GM23338 (cell line): ENCODE results near the gene RPTOR. TPM values are rescaled to one million over a fixed set of nuclear protein-coding genes. Genes with fewer than 3 reads are reported as not detected.

Source experiments
- ATAC-seq: fragments of 200-7000 bp; cut with Tn5 transposase; 3 replicates; pipeline ENCODE4 v1.9.1; 2020
- DNase-seq: peaks from one replicate; pipeline ENCODE4 v3.0.0-alpha.2; 2015; ENCODE audit warnings: low spot score
- H2AFZ ChIP-seq: fragments of 200-600 bp; sonication (generic); 2 replicates; pipeline ENCODE4 v1.8.0; 2016; ENCODE audit warnings: antibody characterized with exemption, mild to moderate bottlenecking, moderate library complexity
- H3F3A ChIP-seq: fragments of 200-600 bp; sonication (generic); replicated peaks from 2 replicates; pipeline ENCODE4 v1.8.0; 2017; ENCODE audit warnings: antibody characterized with exemption, mixed run types, low read depth
- H3K27ac ChIP-seq: fragments of 200-600 bp; sonication (generic); 2 replicates; pipeline ENCODE4 v1.6.1; 2016; ENCODE audit warnings: low read depth
- H3K27me3 ChIP-seq: fragments of 200-600 bp; sonication (generic); 2 replicates; pipeline ENCODE4 v1.8.0; 2016; ENCODE audit warnings: mild to moderate bottlenecking, mixed run types, moderate library complexity; ENCODE audit not compliant: insufficient read depth
- H3K36me3 ChIP-seq: fragments of 200-600 bp; sonication (generic); 2 replicates; pipeline ENCODE4 v1.8.0; 2016; ENCODE audit warnings: mild to moderate bottlenecking; ENCODE audit not compliant: insufficient read depth
- H3K4me1 ChIP-seq: fragments of 200-600 bp; sonication (generic); 2 replicates; pipeline ENCODE4 v1.8.0; 2016; ENCODE audit warnings: mild to moderate bottlenecking, moderate library complexity; ENCODE audit not compliant: insufficient read depth
- H3K4me2 ChIP-seq: fragments of 200-600 bp; sonication (generic); 2 replicates; pipeline ENCODE4 v1.7.1; 2017; ENCODE audit warnings: mixed run types
- H3K4me3 ChIP-seq: fragments of 200-600 bp; sonication (generic); 2 replicates; pipeline ENCODE4 v1.6.1; 2016; ENCODE audit warnings: mixed run types
- H3K79me2 ChIP-seq: fragments of 200-600 bp; sonication (generic); replicated peaks from 2 replicates; pipeline ENCODE4 v1.8.0; 2017; ENCODE audit warnings: mild to moderate bottlenecking; ENCODE audit not compliant: insufficient read depth
- H3K9me2 ChIP-seq: fragments of 200-600 bp; sonication (generic); 2 replicates; pipeline ENCODE4 v1.8.0; 2017; ENCODE audit not compliant: insufficient read depth
- H4K20me1 ChIP-seq: fragments of 200-600 bp; sonication (generic); replicated peaks from 2 replicates; pipeline ENCODE4 v1.8.0; 2017; ENCODE audit warnings: mild to moderate bottlenecking; ENCODE audit not compliant: insufficient read depth
- H3K27ac Mint-ChIP-seq: 2 replicates; pipeline ENCODE4 v1.8.0; 2020; ENCODE audit warnings: inconsistent platforms, mild to moderate bottlenecking, moderate library complexity, mixed read lengths
- H3K27me3 Mint-ChIP-seq: 3 replicates; pipeline ENCODE4 v1.8.0; 2022; ENCODE audit warnings: low read depth, mild to moderate bottlenecking, moderate library complexity, mixed read lengths, inconsistent platforms; ENCODE audit not compliant: insufficient read depth, poor library complexity
- H3K36me3 Mint-ChIP-seq: 3 replicates; pipeline ENCODE4 v1.8.0; 2021; ENCODE audit warnings: low read depth, mild to moderate bottlenecking, inconsistent platforms, moderate library complexity, mixed read lengths
- H3K4me1 Mint-ChIP-seq: 3 replicates; pipeline ENCODE4 v1.8.0; 2020; ENCODE audit warnings: mild to moderate bottlenecking, inconsistent platforms, mixed read lengths
- H3K4me3 Mint-ChIP-seq: 3 replicates; pipeline ENCODE4 v1.8.0; 2021; ENCODE audit warnings: moderate library complexity, mild to moderate bottlenecking, inconsistent platforms, mixed read lengths
- H3K9me3 Mint-ChIP-seq: 3 replicates; pipeline ENCODE4 v1.8.0; 2020; ENCODE audit warnings: moderate library complexity, mild to moderate bottlenecking, inconsistent platforms, mixed read lengths
- CREB1 ChIP-seq: fragments of 250-450 bp; sonication (Bioruptor Pico); IDR thresholded peaks from 2 replicates; pipeline ENCODE4 v1.5.0; 2020; ENCODE audit warnings: low read depth, mild to moderate bottlenecking, moderate library complexity
- EZH2 ChIP-seq: fragments of 200-600 bp; sonication (generic); IDR thresholded peaks from one replicate; pipeline ENCODE4 v1.8.0; 2017; ENCODE audit warnings: antibody characterized with exemption, mild to moderate bottlenecking, low read depth; ENCODE audit not compliant: unreplicated experiment
- EZH2phosphoT487 ChIP-seq: fragments of 200-600 bp; sonication (generic); IDR thresholded peaks from one replicate; pipeline ENCODE4 v1.8.1; 2018; ENCODE audit warnings: antibody characterized with exemption; ENCODE audit not compliant: unreplicated experiment
- JUNB ChIP-seq: IDR thresholded peaks from one replicate; pipeline ENCODE4 v1.6.1; 2016; ENCODE audit warnings: antibody characterized with exemption; ENCODE audit not compliant: unreplicated experiment
- NANOG ChIP-seq: IDR thresholded peaks from 2 replicates; pipeline ENCODE4 v1.6.1; 2016; ENCODE audit warnings: antibody characterized with exemption, borderline replicate concordance
- POLR2AphosphoS5 ChIP-seq: IDR thresholded peaks from 2 replicates; pipeline ENCODE4 v1.6.1; 2016; ENCODE audit warnings: antibody characterized with exemption, low read depth
- STAT1 ChIP-seq: IDR thresholded peaks from one replicate; pipeline ENCODE4 v1.6.1; 2016; ENCODE audit warnings: antibody characterized with exemption; ENCODE audit not compliant: unreplicated experiment
- ZNF114 ChIP-seq: fragments of 250-450 bp; sonication (Bioruptor Pico); IDR thresholded peaks from 2 replicates; pipeline ENCODE4 v1.5.0; 2020; ENCODE audit warnings: mild to moderate bottlenecking, moderate library complexity
- ZNF331 ChIP-seq: fragments of 250-450 bp; sonication (Bioruptor Pico); IDR thresholded peaks from 2 replicates; pipeline ENCODE4 v1.5.0; 2020; ENCODE audit warnings: low read depth, mild to moderate bottlenecking, moderate library complexity
- polyA plus RNA-seq: library from polyadenylated mRNA; unstranded; fragments of >200 nt; fragmentation: Nextera tagmentation; extraction: Ambion mirVana; gene quantifications from 2 replicates; pipeline ENCODE4 v1.2.1, GENCODE V29; 2016
- total RNA-seq: library from RNA; depleted of rRNA; stranded (reverse); fragments of >200 nt; shearing (Covaris generic); gene quantifications from 2 replicates; pipeline ENCODE4 v1.2.3, GENCODE V29; 2014
- TF ChIP-seq, protein P1 (sequence below): IDR thresholded peaks from 2 replicates; pipeline ENCODE4 v1.6.1; 2016; ENCODE audit warnings: antibody characterized with exemption
- TF ChIP-seq, protein P2 (sequence below), 2 experiments: fragments of 200-600 bp in 1 of 2; sonication (generic) in 1 of 2; conservative IDR thresholded peaks; 2 replicates each; pipeline versions ENCODE4 v1.5.1 to v1.6.1; 2016 to 2017; ENCODE audit warnings: antibody characterized with exemption in 2 of 2, low read depth in 2 of 2, mild to moderate bottlenecking in 2 of 2, moderate library complexity in 1 of 2
- TF ChIP-seq, protein P3 (sequence below): IDR thresholded peaks from one replicate; pipeline ENCODE4 v1.6.1; 2018; ENCODE audit warnings: antibody characterized with exemption; ENCODE audit not compliant: unreplicated experiment
- TF ChIP-seq, protein P4 (sequence below): fragments of 250-450 bp; sonication (Bioruptor Pico); IDR thresholded peaks from 2 replicates; pipeline ENCODE4 v1.5.0; 2020; ENCODE audit warnings: mild to moderate bottlenecking, moderate library complexity

RPTOR gene
- total and polyA plus RNA-seq, 2 experiments from 2014 or later, result 9.5 to 38.0 TPM

DNA sequence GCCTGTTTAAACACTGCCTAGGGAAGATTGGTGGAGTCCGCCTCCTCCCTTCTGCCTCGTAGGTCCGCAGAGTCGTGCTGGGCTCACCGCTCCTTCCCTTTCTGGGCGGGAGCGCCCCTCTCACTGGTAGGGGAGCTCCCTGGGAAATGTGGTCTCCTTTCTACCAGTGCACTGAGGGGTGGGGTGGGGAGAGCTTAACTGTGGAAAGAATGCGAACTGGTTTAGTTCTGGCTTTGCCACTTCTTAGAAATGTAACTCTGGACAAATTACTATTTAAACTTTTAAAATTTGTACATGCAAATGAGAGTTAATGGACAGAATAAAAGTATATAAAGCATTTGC lies 105.7 kb downstream of the RPTOR start:
- peak overlapping the region; percentile 25; the same call in 1 of the 2 replicates for H3K4me2 ChIP-seq
- H3K4me3 Mint-ChIP-seq, result no peak overlapping the region
- H3K27ac Mint-ChIP-seq, result no peak overlapping the region
- peaks cover 86% of the 10 kb centered on the region for H3K79me2 ChIP-seq
- no peaks in the 10 kb centered on the region for H3K36me3 Mint-ChIP-seq
- no peaks in the 10 kb centered on the region for H3K27me3 Mint-ChIP-seq
- H3K27me3 ChIP-seq, result no peaks in the 10 kb centered on the region
- H3F3A ChIP-seq, result no peaks in the 10 kb centered on the region
- no peaks in the 10 kb centered on the region for H3K9me3 Mint-ChIP-seq
- TF ChIP-seq, protein P1, sequence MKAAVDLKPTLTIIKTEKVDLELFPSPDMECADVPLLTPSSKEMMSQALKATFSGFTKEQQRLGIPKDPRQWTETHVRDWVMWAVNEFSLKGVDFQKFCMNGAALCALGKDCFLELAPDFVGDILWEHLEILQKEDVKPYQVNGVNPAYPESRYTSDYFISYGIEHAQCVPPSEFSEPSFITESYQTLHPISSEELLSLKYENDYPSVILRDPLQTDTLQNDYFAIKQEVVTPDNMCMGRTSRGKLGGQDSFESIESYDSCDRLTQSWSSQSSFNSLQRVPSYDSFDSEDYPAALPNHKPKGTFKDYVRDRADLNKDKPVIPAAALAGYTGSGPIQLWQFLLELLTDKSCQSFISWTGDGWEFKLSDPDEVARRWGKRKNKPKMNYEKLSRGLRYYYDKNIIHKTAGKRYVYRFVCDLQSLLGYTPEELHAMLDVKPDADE, result no peak
- TF ChIP-seq POLR2AphosphoS5 (no peak), STAT1 (no peak), JUNB (no peak), NANOG (no peak), EZH2phosphoT487 (no peak), CREB1 (no peak), EZH2 (no peak), ZNF331 (no peak), ZNF114 (CRISPR knock-in tag) (no peak)
- TF ChIP-seq, protein P2, sequence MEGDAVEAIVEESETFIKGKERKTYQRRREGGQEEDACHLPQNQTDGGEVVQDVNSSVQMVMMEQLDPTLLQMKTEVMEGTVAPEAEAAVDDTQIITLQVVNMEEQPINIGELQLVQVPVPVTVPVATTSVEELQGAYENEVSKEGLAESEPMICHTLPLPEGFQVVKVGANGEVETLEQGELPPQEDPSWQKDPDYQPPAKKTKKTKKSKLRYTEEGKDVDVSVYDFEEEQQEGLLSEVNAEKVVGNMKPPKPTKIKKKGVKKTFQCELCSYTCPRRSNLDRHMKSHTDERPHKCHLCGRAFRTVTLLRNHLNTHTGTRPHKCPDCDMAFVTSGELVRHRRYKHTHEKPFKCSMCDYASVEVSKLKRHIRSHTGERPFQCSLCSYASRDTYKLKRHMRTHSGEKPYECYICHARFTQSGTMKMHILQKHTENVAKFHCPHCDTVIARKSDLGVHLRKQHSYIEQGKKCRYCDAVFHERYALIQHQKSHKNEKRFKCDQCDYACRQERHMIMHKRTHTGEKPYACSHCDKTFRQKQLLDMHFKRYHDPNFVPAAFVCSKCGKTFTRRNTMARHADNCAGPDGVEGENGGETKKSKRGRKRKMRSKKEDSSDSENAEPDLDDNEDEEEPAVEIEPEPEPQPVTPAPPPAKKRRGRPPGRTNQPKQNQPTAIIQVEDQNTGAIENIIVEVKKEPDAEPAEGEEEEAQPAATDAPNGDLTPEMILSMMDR (conservative IDR thresholded peaks at IDR 0.05; ENCODE audit: low read depth in 2 of 2), result no peak
- TF ChIP-seq, protein P3, sequence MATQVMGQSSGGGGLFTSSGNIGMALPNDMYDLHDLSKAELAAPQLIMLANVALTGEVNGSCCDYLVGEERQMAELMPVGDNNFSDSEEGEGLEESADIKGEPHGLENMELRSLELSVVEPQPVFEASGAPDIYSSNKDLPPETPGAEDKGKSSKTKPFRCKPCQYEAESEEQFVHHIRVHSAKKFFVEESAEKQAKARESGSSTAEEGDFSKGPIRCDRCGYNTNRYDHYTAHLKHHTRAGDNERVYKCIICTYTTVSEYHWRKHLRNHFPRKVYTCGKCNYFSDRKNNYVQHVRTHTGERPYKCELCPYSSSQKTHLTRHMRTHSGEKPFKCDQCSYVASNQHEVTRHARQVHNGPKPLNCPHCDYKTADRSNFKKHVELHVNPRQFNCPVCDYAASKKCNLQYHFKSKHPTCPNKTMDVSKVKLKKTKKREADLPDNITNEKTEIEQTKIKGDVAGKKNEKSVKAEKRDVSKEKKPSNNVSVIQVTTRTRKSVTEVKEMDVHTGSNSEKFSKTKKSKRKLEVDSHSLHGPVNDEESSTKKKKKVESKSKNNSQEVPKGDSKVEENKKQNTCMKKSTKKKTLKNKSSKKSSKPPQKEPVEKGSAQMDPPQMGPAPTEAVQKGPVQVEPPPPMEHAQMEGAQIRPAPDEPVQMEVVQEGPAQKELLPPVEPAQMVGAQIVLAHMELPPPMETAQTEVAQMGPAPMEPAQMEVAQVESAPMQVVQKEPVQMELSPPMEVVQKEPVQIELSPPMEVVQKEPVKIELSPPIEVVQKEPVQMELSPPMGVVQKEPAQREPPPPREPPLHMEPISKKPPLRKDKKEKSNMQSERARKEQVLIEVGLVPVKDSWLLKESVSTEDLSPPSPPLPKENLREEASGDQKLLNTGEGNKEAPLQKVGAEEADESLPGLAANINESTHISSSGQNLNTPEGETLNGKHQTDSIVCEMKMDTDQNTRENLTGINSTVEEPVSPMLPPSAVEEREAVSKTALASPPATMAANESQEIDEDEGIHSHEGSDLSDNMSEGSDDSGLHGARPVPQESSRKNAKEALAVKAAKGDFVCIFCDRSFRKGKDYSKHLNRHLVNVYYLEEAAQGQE, result no peak
- TF ChIP-seq, protein P4, sequence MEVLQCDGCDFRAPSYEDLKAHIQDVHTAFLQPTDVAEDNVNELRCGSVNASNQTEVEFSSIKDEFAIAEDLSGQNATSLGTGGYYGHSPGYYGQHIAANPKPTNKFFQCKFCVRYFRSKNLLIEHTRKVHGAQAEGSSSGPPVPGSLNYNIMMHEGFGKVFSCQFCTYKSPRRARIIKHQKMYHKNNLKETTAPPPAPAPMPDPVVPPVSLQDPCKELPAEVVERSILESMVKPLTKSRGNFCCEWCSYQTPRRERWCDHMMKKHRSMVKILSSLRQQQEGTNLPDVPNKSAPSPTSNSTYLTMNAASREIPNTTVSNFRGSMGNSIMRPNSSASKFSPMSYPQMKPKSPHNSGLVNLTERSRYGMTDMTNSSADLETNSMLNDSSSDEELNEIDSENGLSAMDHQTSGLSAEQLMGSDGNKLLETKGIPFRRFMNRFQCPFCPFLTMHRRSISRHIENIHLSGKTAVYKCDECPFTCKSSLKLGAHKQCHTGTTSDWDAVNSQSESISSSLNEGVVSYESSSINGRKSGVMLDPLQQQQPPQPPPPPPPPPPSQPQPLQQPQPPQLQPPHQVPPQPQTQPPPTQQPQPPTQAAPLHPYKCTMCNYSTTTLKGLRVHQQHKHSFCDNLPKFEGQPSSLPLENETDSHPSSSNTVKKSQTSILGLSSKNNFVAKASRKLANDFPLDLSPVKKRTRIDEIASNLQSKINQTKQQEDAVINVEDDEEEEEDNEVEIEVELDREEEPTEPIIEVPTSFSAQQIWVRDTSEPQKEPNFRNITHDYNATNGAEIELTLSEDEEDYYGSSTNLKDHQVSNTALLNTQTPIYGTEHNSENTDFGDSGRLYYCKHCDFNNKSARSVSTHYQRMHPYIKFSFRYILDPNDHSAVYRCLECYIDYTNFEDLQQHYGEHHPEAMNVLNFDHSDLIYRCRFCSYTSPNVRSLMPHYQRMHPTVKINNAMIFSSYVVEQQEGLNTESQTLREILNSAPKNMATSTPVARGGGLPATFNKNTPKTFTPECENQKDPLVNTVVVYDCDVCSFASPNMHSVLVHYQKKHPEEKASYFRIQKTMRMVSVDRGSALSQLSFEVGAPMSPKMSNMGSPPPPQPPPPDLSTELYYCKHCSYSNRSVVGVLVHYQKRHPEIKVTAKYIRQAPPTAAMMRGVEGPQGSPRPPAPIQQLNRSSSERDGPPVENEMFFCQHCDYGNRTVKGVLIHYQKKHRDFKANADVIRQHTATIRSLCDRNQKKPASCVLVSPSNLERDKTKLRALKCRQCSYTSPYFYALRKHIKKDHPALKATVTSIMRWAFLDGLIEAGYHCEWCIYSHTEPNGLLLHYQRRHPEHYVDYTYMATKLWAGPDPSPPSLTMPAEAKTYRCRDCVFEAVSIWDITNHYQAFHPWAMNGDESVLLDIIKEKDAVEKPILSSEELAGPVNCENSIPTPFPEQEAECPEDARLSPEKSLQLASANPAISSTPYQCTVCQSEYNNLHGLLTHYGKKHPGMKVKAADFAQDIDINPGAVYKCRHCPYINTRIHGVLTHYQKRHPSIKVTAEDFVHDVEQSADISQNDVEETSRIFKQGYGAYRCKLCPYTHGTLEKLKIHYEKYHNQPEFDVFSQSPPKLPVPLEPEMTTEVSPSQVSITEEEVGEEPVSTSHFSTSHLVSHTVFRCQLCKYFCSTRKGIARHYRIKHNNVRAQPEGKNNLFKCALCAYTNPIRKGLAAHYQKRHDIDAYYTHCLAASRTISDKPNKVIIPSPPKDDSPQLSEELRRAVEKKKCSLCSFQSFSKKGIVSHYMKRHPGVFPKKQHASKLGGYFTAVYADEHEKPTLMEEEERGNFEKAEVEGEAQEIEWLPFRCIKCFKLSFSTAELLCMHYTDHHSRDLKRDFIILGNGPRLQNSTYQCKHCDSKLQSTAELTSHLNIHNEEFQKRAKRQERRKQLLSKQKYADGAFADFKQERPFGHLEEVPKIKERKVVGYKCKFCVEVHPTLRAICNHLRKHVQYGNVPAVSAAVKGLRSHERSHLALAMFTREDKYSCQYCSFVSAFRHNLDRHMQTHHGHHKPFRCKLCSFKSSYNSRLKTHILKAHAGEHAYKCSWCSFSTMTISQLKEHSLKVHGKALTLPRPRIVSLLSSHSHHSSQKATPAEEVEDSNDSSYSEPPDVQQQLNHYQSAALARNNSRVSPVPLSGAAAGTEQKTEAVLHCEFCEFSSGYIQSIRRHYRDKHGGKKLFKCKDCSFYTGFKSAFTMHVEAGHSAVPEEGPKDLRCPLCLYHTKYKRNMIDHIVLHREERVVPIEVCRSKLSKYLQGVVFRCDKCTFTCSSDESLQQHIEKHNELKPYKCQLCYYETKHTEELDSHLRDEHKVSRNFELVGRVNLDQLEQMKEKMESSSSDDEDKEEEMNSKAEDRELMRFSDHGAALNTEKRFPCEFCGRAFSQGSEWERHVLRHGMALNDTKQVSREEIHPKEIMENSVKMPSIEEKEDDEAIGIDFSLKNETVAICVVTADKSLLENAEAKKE (CRISPR knock-in tag), result no peak
- peaks cover 44% of the 10 kb centered on the region for H3K4me1 Mint-ChIP-seq
- H3K36me3 ChIP-seq, result no peaks in the 10 kb centered on the region; the same call in 1 of the 2 replicates
- no peak overlapping the region for H3K4me3 ChIP-seq
- peaks cover 35% of the 10 kb centered on the region for H4K20me1 ChIP-seq
- no peak overlapping the region for H2AFZ ChIP-seq
- H3K9me2 ChIP-seq, result no peaks in the 10 kb centered on the region
- no peak overlapping the region for H3K27ac ChIP-seq
- DNase-seq (no peak), ATAC-seq (no peak)
- H3K4me1 ChIP-seq, result peaks cover 20% of the 10 kb centered on the region; the same call in 1 of the 2 replicates
